Measurements from ENCODE around the gene CAMK1D.

Gene CAMK1D

DNA sequence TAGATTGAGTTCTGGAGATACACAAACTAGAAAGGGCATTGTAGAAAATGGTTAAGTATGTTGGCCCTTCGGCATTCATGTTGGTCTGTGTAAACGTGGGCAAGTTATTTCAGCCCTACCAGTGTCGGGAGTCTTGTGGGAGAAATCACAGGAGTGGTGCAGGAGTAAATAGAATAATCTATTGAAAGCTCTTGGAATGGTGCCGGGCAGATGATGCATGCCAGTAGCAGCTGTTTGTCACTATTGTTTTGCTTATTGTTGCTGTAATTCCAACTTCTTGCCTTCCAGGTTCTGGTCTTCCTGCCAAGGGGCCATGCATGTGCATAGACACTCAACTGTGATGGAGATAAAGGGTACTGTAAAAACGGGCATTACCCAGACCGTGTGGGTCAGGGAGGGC is 259.4 kb downstream of the CAMK1D start:
- Histone ChIP-seq H3K79me2 (ENCODE audit: insufficient read depth, low read depth) (no peaks in the 10 kb centered on the region), H3K4me2 (no peak overlapping the region), H3K27me3 (ENCODE audit: insufficient read depth, low read depth) (no peaks in the 10 kb centered on the region), H3K4me1 (ENCODE audit: low read depth, poor library complexity, severe bottlenecking) (no peaks in the 10 kb centered on the region), H2AFZ (ENCODE audit: low read depth) (no peak overlapping the region), H3K9ac (no peak overlapping the region), H4K20me1 (ENCODE audit: insufficient read depth) (no peaks in the 10 kb centered on the region), H3K4me3 (IDR thresholded peaks at IDR 0.05; ENCODE audit: insufficient read depth, low read depth, low read length) (no peak overlapping the region), H3K36me3 (ENCODE audit: insufficient read depth) (no peaks in the 10 kb centered on the region), H3K27ac (no peak overlapping the region)
- TF ChIP-seq, protein P1, sequence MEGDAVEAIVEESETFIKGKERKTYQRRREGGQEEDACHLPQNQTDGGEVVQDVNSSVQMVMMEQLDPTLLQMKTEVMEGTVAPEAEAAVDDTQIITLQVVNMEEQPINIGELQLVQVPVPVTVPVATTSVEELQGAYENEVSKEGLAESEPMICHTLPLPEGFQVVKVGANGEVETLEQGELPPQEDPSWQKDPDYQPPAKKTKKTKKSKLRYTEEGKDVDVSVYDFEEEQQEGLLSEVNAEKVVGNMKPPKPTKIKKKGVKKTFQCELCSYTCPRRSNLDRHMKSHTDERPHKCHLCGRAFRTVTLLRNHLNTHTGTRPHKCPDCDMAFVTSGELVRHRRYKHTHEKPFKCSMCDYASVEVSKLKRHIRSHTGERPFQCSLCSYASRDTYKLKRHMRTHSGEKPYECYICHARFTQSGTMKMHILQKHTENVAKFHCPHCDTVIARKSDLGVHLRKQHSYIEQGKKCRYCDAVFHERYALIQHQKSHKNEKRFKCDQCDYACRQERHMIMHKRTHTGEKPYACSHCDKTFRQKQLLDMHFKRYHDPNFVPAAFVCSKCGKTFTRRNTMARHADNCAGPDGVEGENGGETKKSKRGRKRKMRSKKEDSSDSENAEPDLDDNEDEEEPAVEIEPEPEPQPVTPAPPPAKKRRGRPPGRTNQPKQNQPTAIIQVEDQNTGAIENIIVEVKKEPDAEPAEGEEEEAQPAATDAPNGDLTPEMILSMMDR (conservative IDR thresholded peaks at IDR 0.05; ENCODE audit: low read depth, low read length), result no peak

- Histone ChIP-seq H3K4me1 (ENCODE audit: low read depth, poor library complexity, severe bottlenecking) (no peaks in the 10 kb centered on the region), H3K27me3 (ENCODE audit: insufficient read depth, low read depth) (no peaks in the 10 kb centered on the region), H3K4me3 (IDR thresholded peaks at IDR 0.05; ENCODE audit: insufficient read depth, low read depth, low read length) (no peak overlapping the region), H3K27ac (no peak overlapping the region), H3K79me2 (ENCODE audit: insufficient read depth, low read depth) (no peaks in the 10 kb centered on the region), H3K36me3 (ENCODE audit: insufficient read depth) (no peaks in the 10 kb centered on the region), H3K9ac (no peak overlapping the region), H2AFZ (ENCODE audit: low read depth) (no peak overlapping the region), H3K4me2 (no peak overlapping the region), H4K20me1 (ENCODE audit: insufficient read depth) (no peaks in the 10 kb centered on the region)
- TF ChIP-seq, protein P1 (conservative IDR thresholded peaks at IDR 0.05; ENCODE audit: low read depth, low read length), result no peak
These were observed 260.1 kb downstream of the CAMK1D start for GRCh38 chr10:12609435-12609834.

GRCh38 chr10:12613136-12613535 is 263.8 kb downstream of the CAMK1D start:
- Histone ChIP-seq H3K4me3 (IDR thresholded peaks at IDR 0.05; ENCODE audit: insufficient read depth, low read depth, low read length) (no peak overlapping the region), H3K36me3 (ENCODE audit: insufficient read depth) (no peaks in the 10 kb centered on the region), H3K27ac (no peak overlapping the region), H4K20me1 (ENCODE audit: insufficient read depth) (no peaks in the 10 kb centered on the region), H3K4me2 (no peak overlapping the region), H3K4me1 (ENCODE audit: low read depth, poor library complexity, severe bottlenecking) (no peaks in the 10 kb centered on the region), H2AFZ (ENCODE audit: low read depth) (no peak overlapping the region), H3K79me2 (ENCODE audit: insufficient read depth, low read depth) (no peaks in the 10 kb centered on the region), H3K9ac (no peak overlapping the region), H3K27me3 (ENCODE audit: insufficient read depth, low read depth) (no peaks in the 10 kb centered on the region)
- TF ChIP-seq, protein P1 (conservative IDR thresholded peaks at IDR 0.05; ENCODE audit: low read depth, low read length), result no peak

DNA sequence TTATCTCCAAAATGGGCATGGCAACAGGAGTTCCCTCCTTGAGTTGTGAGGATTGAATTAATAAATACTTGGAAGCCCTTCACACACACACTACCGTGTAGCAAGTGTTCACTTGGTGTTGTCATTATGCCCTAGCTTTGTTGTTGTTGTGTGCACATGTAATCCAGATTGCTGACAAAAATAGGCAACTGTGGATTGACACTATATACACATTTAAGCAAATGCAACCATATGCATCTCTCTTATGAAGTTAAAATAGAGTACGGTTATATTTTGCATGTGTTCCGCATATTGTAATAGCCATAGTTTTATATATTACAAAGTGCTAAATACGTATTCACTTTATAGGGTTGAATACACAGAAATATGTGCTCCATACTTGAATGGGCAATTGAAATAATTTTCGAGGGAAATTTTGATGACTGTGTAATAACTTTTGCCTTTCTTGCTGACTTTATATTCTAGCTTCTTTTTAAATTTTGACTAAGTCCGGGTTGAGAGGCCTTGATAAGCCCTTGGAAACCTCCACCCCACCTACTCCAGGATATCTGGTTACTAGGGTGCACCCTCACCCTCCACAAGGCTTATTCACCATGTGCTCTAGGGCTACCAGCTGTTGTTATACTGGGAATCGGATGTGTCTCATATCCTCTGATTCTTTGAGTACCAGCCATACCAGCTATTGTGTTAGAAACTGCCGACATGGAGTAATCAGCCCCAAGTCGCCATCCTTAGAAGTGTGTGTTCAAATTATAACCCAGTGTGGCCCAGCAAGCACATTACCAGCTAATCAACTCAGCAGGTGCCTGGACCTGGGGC is 265.0 kb downstream of the CAMK1D start:
- Histone ChIP-seq H3K36me3 (ENCODE audit: insufficient read depth) (no peaks in the 10 kb centered on the region), H2AFZ (ENCODE audit: low read depth) (no peak overlapping the region), H3K27ac (no peak overlapping the region), H3K79me2 (ENCODE audit: insufficient read depth, low read depth) (no peaks in the 10 kb centered on the region), H3K9ac (no peak overlapping the region), H3K4me2 (no peak overlapping the region), H3K27me3 (ENCODE audit: insufficient read depth, low read depth) (no peaks in the 10 kb centered on the region), H3K4me3 (IDR thresholded peaks at IDR 0.05; ENCODE audit: insufficient read depth, low read depth, low read length) (no peak overlapping the region), H4K20me1 (ENCODE audit: insufficient read depth) (no peaks in the 10 kb centered on the region), H3K4me1 (ENCODE audit: low read depth, poor library complexity, severe bottlenecking) (no peaks in the 10 kb centered on the region)
- TF ChIP-seq, protein P1 (conservative IDR thresholded peaks at IDR 0.05; ENCODE audit: low read depth, low read length), result no peak
